NCI-H1105 treated with DMSO at 0.1 percent for 48 hours (cell line): ENCODE measurements around the gene FAM114A1.

Experiments used
- DNase-seq: peaks from one replicate; lab custom pipeline; 2025; lab: John Stamatoyannopoulos, UW

Gene FAM114A1

DNA sequence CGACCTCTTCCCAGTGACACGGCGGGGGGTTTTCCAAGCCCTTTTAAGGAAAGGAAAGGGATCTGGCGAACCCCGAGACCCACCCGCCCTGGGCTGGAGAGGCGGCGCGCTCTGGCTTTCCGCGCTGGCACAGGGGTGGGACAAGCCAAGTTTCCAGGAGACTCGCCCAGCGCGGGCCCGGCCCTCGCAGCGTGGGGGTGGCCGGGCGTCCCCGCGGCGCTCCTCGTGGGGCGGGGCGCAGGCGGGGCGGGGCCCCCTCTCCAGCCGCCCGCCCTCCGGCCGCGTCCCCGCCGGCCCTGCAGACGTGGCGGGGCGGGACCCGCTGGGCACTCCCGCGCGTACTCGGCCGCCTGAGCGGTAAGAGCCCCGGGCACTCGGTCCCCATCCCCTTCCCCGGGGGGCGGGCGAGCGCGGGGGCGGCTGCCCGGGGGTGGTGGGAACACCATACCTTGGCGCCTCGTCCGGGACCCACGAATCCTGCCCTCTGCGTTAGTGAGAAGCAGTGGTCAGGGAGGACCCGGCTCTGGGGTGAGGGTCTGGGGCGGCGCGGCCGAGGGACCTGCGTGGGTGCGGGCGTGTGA, at the start of gene FAM114A1:
Gene FAM114A1 (plus strand): TSS at position 329 of the 581 bp plus-strand sequence. CDS start 10,273 bp downstream, outside the sequence.
- peak; percentile 26 for DNase-seq

GRCh38 chr4:38818441-38818976, 49.1 kb upstream of the FAM114A1 start:
- no peak for DNase-seq

DNA sequence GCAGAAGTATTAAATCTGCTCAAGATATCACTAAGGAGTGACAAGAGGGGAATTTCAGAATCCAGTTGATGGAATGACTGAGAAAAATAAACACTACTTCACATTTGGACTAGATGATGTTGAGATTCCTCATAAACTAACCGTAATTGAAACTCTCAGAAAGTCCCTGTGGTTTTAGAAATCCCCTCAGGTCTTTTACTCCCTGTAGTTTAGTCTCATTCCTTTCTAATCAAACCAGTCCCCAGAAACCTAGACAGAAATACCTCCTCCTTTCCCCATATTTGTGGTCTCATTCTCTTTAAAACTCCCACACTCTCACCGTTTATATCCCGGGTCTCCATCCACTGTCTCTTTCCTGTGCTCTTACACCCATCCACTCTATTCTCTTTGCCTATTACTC, 48.0 kb upstream of the FAM114A1 start:
- no peak for DNase-seq

GRCh38 chr4:38820329-38821061, 47.1 kb upstream of the FAM114A1 start:
- no peak for DNase-seq

DNA sequence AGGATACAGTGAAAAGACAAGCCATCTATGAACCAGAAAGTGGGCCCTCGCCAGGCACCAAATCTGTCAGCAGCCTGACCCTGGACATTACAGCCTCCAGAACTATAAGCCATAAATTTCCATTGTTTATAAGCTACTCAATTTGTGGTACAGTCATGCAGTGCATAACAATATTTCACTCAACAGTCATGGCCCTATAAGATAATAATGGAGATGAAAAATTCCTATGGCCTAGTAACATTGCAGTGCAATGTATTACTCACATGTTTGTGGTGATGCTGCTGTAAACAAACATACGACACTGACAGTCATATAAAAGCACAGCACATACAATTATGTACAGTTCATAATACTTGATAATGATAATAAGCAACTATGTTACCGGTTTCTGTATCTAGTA, 45.9 kb upstream of the FAM114A1 start:
- DNase-seq, result no peak

GRCh38 chr4:38822748-38823303, 44.8 kb upstream of the FAM114A1 start:
- no peak for DNase-seq

- no peak for DNase-seq
These were observed 43.8 kb upstream of the FAM114A1 start for GRCh38 chr4:38823766-38824165.

GRCh38 chr4:38829237-38829636, 38.4 kb upstream of the FAM114A1 start:
- no peak for DNase-seq

- DNase-seq, result no peak
These were observed 36.0 kb upstream of the FAM114A1 start for GRCh38 chr4:38831653-38832052.

- DNase-seq, result no peak
These were observed 35.4 kb upstream of the FAM114A1 start for GRCh38 chr4:38832206-38832605.

DNA sequence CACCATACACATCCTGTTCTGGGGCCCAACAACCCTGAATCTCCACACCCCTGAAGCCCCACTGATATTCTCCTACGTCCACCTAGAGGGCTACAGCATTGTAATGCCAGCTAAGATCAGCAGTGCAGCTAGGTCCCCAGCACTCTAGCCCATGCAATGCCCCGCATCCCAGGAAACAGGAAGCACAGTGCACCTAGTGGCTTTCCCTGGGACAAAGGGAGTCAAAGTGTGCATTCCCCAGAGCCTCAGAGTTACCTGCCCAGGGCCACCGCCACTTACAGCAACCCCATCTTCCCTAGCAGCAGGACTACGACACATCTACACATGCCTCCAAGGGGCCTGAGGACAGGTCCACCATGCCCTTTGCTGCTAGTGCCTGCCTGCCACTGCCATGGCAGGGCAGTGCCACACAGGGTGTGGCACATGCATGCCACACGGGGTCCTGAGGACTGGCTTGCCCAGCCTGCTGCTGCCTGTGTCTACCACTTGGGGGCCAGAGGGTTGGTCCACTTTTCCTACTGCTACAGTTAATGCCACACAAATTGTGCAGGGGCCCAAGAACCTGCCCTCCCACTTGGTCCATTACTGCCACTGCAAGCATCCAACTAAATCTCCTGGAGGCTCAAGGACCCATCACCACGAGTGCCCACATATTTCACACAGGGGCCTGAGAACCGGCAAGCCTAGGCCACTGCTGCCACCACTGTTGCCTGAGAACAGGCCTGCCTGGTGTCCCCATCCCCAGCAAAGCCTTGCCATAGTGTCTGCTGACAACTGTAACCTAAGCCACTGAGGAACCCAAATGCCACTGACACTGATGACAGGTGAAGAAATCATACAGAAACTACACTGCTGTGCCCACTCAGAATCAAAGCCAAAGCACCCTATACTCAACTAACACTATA, 34.7 kb upstream of the FAM114A1 start:
- no peak for DNase-seq

GRCh38 chr4:38834570-38834969, 33.0 kb upstream of the FAM114A1 start:
- DNase-seq, result no peak

DNA sequence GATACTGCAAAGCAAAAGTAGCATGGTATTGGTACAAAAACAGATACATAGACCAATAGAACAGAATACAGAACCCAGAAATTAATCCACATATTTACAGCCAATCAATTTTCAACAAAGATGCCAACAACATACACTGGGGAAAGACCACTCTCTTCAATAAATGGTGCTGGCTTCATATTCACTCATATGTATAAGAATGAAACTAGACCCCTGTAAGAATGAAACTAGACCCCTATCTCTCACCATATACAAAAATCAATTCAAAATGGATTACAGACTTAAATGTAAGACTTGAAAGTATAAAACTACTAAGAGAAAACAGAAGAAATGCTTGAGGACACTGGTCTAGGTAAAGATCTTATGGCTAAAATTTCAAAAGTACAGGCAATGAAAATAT, 30.3 kb upstream of the FAM114A1 start:
- no peak for DNase-seq

- no peak for DNase-seq
These were observed 29.8 kb upstream of the FAM114A1 start for GRCh38 chr4:38837849-38838248.

- peak; percentile 40 for DNase-seq
These were observed 24.6 kb upstream of the FAM114A1 start for GRCh38 chr4:38842994-38843393.

DNA sequence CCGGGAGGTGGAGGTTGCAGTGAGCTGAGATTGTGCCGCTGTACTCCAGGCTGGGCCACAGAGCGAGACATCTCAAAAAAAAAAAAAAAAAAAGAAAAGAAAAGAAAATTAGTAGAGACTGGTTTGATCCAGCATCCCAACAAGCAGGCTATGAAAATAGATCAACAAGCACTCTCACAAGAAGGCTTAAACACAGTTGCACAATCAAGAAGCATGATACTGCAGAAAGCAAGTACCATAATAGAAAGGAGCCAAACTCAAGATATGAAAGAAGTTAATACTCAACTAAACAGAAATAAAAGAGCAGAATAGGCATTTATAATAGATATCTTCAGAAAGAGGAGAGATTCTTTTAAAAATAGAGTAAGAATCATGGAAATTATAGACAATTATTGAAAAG, 21.6 kb upstream of the FAM114A1 start:
- DNase-seq, result no peak

- DNase-seq, result no peak
These were observed 12.1 kb upstream of the FAM114A1 start for GRCh38 chr4:38855466-38855865.

- no peak for DNase-seq
These were observed 11.6 kb upstream of the FAM114A1 start for GRCh38 chr4:38856046-38856445.

GRCh38 chr4:38856524-38857337, 10.9 kb upstream of the FAM114A1 start, which contains the start of gene TLR6:
TSS of gene TLR6 (minus strand) at chr4:38856817. CDS start at chr4:38829473, 27,344 bp downstream.
- DNase-seq, result peak; percentile 35

- no peak for DNase-seq
These were observed 10.1 kb upstream of the FAM114A1 start for GRCh38 chr4:38857354-38858096.

DNA sequence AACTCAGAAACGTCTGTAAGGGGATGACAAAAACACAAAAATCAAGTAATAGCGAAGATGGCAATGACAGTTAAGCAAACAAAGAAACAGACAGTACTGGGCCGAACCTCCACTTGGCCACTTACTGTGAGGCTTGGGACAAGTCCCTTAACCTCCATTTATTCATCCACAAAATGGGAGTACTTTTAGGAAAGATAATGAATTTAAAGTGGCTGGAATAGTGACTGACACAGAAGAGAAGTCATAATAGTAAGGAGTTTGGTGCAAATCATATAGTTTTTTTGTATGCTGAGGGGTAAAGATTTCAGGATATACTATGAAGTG, 9.5 kb upstream of the FAM114A1 start:
- no peak for DNase-seq
